ENCODE results near the gene PTBP3.
"Not testable (repeated sequence)": the region's sequence is repeated elsewhere in the genome, so short reads cannot be mapped to it uniquely, and the experiment has no call there.

PTBP3 gene, protein sequence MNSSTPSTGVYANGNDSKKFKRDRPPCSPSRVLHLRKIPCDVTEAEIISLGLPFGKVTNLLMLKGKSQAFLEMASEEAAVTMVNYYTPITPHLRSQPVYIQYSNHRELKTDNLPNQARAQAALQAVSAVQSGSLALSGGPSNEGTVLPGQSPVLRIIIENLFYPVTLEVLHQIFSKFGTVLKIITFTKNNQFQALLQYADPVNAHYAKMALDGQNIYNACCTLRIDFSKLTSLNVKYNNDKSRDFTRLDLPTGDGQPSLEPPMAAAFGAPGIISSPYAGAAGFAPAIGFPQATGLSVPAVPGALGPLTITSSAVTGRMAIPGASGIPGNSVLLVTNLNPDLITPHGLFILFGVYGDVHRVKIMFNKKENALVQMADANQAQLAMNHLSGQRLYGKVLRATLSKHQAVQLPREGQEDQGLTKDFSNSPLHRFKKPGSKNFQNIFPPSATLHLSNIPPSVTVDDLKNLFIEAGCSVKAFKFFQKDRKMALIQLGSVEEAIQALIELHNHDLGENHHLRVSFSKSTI

GRCh38 chr9:112332977-112333638, at the start of gene PTBP3:
Gene PTBP3 (minus strand): TSS chr9:112333619. CDS start chr9:112297865, 35,754 bp downstream.
- DNase-seq, result peak; percentile 84

DNA sequence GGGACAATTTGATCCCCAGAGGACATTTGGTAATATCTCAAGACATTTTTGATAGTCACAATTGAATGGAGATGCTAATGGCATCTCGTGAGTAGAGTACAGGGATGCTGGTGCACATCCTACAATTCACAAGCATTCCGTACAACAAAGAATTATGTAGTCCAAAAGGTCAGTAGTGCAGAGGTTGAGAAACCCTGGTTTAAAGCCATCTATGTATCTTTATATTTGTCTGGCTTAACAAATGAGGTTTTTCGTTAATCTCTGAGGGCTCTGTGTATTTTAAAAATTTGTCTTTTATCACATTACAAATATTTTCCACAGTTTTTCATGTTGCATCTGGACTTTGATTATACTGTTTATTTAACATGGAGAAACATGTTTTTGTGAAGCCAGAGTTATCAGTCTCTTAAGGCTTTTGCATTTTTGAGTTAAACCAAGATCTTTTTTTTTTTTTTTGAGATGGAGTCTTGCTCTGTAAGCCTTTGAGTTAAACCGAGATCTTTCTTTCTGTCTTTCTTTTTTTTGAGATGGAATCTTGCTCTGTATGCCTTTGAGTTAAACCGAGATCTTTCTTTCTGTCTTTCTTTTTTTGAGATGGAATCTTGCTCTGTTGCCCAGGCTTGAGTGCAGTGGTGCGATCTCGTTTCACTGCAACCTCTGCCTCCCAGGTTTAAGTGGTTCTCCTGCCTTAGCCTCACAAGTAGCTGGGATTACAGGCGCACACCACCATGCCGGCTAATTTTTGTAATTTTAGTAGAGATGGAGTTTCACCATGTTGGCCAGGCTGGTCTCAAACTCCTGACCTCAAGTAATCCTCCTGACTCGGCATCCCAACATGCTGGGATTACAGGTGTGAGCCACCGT, 49.3 kb upstream of the PTBP3 start:
- DNase-seq, result no peak

DNA sequence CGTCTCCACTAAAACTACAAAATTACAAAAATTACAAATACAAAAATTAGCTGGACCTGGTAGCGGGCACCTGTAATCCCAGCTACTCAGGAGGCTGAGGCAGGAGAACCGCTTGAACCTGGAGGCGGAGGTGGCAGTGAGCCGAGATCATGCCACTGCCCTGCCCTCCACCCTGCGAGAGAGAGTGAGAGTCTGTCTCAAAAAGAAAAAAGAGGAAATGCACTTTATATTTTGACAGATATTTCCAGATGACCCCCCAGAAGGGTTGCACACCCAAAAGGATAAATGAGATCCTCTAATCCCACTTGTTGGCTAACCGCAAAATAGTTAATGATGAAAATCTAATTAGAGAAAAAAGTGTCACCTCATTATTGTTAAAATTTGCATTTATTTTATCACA, 48.6 kb upstream of the PTBP3 start:
- no peak for DNase-seq

DNA sequence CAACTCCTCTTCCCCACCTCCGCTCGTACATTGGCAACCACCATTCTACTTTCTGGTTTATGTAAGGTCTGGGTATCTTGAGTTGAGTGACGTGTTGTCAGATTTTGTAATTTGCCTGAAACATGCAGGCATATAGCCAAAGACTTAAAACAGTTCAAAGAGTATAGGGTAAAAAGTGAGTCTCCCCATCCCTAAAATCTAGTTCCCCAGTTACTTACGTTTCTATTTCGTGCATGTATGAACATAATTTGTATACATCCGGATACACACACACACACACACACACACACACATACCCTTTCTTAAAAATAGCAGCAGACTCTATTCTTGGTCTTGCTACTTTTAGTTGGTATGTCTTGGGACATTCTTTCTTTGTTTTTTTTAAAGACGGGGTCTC, 47.4 kb upstream of the PTBP3 start:
- DNase-seq, result no peak

DNA sequence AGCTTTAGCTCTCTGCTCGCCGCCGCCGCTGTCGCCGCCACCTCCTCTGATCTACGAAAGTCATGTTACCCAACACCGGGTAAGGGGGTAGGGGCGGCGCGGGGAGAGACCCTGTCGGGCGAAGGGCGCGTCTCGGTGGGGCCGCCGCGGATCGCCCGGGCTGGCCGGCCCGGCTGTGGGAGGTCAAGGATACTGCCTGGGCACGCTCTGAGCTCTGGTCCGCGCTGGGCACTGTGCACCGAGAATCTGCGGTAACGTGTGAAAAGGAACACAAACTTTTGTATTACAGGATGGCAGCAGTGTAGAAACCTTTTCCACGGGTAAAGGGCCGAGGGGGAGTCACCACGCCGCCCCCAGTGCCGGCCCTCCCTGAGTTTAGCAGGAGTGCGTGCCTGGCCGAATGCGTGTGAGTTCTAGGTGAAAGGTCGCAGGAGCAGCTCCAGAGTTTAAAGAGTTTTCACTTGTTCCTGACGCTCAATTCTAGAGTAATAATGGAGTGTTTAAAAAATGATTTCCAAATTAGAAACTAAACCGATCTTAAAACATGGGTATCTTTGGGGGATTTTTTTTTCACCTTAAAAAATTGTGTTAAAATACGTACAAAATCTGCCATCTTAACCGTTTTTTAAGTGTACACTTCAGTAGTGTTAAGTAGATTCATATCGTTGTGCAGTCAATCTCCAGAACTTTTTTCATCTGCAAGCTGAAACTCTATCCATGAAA, 46.8 kb upstream of the PTBP3 start, which contains the start of gene HSDL2:
TSS of gene HSDL2 (plus strand) at position 7 of the 723 bp plus-strand sequence. CDS start at position 63, 56 bp downstream.
- no peak for DNase-seq

- peak; percentile 99 for DNase-seq
These were observed 46.0 kb upstream of the PTBP3 start for GRCh38 chr9:112379177-112380101.

- no peak for DNase-seq
These were observed 45.1 kb upstream of the PTBP3 start for GRCh38 chr9:112378328-112379176.

GRCh38 chr9:112377684-112378327, 44.4 kb upstream of the PTBP3 start:
- DNase-seq, result no peak

DNA sequence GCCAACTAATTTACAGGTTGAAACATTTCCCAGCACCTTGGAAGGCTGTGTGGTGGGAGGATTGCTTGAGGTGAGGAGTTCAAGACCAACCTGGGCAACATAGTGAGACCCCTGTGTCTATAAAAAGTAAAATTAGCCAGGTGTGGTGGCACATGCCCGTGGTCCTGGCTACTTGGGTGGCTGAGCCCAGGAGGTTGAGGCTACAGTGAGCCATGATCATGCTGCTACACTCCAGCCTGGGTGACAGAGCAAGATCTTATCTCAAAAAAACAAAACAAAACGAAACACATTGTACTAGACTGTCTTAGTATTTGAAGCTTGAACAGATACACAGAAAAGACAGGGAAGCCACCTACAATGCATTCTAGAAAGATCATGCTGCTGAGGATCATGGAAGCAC, 43.7 kb upstream of the PTBP3 start:
- DNase-seq, result no peak

GRCh38 chr9:112375361-112375760, 41.9 kb upstream of the PTBP3 start:
- DNase-seq, result no peak

DNA sequence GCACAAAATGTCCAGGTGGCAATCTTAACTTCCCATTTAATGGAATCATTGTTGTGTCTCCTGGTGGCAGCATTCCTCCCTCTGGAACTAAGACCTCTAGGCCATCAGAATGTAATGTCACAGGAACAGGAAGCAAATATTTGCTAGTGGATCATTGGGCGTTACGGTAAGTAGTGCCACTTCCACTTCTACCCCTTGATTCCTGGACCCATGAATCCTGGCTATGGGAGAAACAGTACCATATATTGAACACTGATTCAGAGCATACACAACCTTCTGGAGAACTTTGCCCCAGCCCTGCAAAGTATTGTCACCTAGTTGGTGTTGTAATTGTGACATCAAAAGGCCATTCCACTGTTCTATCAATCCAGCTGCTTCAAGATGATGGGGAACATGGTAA, 40.8 kb upstream of the PTBP3 start:
- DNase-seq, result not testable (repeated sequence)

DNA sequence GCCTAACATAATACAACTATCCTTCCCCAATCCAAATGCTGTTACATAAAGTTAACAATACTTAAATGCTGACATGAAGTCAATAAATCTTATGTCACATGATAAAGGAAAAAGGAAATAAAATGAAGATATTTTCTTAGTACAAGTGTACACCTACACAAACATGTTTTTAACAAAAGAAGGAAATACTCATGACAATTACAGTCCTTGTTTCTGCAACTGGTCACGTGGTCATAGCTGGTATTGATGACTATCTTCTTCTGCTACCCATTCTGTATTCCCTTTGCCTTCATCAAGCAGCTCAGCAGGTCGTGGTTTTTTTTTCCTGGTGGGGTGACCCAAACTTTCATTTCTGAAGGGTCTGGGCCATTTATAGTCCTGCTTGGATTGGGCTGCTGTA, 40.2 kb upstream of the PTBP3 start:
- DNase-seq, result not testable (repeated sequence)

DNA sequence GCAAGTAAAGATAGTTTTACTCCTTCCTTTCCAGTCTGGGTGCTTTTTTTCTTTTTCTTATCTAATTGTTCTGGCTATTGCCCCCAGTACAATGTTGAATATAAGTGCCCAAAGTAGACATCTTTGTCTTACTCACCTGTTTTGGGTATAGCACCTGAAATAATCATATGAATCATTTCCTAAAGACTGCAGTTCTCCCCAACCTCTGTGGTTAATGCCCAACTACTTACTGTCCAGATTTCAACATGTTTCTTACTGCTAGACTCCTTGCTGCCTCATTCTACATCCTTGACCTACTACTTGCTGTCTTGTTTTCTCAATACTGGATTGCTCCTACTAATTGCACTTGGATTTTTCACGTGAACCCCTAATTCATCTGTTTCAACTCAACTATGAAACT, 37.6 kb upstream of the PTBP3 start:
- no peak for DNase-seq

DNA sequence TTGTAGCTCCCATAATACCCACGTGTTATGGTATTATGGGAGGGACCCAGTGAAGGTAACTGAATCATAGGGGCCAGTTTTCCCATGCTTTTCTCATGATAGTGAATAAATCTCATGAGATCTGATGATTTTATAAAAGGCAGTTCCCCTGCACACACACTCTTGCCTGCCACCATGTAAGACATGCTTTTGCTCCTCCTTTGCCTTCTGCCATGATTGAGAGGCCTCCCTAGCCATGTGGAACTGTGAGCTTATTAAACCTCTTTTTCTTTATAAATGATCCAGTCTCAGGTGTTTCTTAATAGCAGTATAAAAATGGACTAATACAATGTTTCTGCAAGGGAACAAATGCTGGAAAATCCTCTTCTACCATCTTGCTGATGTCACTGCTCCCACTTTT, 36.4 kb upstream of the PTBP3 start:
- DNase-seq, result no peak

DNA sequence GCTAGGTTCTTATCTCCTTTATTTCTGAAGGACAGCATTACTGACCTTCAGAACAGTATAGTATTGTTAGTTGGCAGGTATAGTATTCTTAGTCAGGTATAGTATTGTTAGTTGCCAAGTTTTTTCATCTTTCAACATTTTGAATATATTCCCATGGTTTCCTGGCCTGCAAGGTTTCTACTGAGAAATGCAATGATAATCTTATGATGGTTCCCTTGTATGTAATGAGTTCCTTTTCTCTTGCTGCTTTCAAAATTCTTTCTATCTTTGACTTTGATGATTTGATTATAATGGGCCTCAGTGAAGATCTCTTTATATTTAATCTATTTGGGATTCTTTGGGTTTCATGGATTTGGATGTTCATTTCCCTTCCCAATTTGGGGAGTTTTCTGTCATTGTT, 34.0 kb upstream of the PTBP3 start:
- DNase-seq, result no peak

GRCh38 chr9:112366591-112366990, 33.2 kb upstream of the PTBP3 start:
- no peak for DNase-seq

- not testable (repeated sequence) for DNase-seq
These were observed 31.8 kb upstream of the PTBP3 start for GRCh38 chr9:112365257-112365656.

- no peak for DNase-seq
These were observed 31.3 kb upstream of the PTBP3 start for GRCh38 chr9:112364761-112365160.

DNA sequence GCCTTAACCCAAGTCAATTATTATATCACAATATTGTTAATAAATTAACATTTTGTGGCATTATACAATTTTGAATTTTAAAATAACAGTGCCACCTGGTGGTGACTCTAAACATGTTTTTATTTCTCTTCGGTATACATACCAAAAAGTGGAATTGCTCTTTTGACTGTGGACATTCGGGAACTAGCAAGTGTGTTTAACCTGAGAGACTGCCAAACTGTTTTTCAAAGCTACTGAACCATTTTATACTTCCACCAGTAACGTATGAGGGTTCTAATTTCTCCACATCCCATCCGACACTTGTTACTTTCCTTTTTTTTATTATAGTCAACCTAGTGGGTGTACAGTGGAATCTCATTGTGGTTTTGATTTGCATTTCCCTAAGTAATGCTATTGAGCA, 28.2 kb upstream of the PTBP3 start:
- no peak for DNase-seq

All from COR-L47 (cell line).